DMS114 treated with DMSO at 0.1 percent for 48 hours (cell line): ENCODE data around the gene PRKAR1B.

ENCODE experiments used
- DNase-seq: peaks from one replicate; lab custom pipeline; 2025; ENCODE audit not compliant: unreplicated experiment; lab: John Stamatoyannopoulos, UW

The PRKAR1B gene

DNA sequence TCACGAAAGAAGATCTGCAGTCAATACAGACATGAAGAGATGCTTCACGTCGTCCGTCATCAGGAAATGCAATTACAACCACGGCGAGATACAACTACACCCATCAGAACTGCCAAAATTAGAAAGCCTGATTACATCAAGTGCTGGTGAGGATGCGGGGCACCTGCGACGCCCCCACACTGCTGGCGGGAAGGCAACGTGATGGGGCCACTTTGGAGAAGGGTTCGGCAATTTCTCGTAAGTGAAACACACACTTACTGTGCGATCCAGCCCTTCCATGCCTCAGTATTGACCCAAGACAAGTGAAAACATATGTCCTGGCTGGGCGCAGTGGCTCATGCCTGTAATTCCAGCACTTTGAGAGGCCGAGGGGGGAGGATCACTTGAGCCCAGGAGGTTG lies 181.6 kb downstream of the PRKAR1B start:
- DNase-seq: no peak

DNA sequence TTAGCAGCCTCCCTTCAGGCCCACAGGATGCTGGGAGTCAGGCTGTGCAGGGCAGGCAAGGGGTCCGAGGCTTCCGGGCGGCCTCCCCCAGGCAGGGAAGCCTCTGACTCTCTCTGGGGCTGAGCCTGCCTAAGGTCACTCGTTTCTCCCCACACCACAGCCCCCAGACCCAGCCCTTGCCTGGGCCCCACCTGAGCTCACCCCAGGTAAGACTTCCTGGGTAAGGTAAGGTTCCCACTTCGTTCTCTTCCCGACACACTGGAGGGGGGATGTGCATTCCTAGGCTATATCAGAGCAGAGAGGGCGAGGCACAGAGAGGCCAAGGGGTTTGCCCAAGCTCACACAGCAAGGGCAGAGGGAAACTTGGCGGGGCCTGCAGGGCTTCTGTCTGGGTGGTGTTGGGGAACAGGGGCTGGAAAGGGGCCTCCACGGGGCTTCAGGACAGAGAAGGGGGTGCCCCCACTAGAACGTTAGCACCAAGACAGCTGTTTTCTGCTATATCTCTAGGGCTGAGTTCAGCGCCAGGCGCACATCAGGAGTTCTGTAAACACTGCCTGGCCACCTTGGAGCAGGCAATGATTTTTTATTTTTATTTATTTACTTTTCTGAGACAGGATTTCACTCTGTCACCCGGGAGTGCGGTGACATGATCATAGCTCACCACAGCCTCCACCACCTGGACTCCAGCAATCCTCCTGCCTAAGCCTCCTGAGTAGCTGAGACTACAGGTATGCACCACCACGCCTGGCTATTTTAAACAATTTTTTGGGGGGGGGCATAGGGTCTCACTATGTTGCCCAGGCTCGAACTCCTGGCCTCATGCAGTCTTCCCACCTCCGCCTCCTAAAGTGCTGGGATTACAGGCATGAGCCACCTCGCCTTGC lies 182.5 kb downstream of the PRKAR1B start:
- no peak for DNase-seq

DNA sequence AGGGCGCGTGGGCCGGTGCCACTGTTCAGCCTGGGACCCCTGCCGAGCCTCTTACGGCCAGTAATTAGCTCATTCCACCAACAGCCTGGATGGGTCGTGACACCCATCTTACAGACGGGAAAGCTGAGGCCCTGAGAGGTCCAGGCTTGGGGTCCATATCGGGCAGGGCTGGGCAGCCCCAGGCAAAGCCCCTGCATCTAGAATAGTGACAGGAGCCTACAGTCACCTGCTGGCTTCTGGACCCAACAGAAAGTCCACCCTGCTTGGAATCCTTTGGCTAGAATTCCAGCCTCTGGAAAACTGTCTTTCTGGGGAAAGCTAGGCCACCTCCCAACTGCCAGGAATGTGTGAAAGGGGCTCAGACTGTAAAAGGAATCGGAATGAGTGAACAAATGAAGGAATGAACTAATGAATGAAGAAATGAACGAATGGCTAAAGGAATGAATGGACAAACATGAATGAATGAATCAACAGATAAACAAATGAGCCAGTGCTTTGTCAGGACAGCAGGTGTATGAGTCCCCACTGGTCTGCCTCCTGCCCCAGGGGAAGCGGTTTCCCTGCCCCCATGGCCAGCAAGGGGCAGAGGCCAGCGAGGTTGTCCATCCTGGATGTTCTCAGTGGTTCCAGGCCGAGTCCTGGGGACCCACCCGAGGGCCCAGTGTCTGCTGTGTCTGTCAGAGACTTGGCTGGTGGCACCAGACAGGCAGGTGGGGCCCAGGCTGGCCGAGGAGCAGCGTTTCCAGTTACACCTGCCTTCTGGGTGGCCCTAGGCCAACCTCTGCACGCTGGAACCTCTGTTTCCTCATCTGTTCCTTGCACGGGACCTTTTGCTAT lies 183.4 kb downstream of the PRKAR1B start:
- no peak for DNase-seq

DNA sequence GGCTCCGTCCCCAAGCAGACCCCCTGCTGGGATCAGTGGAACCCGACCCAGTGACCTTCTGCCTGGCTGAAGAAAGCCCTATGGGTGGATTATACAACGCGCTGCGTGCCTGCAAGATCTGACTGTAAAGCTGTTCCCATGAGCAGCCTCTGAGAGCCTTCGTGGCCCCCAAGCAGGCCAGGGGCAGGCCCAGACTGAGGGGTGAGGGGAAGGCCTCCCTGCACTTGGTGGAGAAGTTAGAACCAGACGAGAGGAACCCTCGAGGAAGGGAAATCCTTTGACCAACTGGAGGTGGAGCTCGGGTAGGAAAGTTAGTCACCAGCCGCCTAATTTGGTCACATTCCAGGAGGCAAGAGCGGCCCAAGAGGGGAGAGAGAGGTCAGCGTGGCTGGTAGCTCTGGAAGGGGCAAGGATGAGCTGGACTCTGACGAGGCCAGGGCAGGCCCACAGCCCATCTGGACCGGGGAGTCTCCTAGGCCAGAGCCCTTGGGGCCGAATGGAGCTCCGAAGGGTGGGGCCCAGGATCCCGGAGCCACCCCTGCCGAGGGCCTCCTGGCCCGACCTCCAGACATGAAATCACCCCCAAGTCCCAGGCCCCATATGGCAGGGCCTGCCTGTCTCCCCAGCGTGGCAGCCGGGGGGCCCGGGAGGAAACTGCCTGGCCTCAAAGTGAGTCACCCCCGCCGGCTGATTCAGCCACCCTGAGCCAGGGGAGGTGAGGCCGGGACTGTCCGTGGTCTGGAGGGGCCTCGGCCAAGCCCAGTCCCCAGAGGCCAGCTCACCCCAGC lies 184.2 kb downstream of the PRKAR1B start:
- DNase-seq: no peak

GRCh38 chr7:542131-542712 lies 184.9 kb downstream of the PRKAR1B start:
- DNase-seq: no peak

DNA sequence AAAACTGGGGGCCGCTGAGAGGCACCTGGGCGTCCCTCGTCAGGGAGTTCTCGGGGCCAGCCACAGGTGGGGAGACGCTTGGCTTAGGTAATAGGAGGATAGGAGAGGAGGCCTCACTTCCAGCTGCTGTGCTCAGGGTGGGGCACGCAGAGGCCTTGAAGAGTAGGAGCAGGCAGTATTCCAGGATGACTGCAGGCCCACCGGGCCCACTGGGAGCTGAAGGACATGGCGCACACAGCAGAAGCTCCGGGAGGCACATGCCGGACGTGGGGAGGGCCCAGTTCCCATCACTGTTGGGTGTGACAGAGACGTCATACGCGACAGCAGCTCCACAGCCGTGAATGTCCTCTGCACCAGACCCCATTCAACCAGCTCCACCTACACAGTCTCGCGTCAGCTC lies 185.4 kb downstream of the PRKAR1B start:
- DNase-seq: no peak

- no peak for DNase-seq
These were observed 186.1 kb downstream of the PRKAR1B start for GRCh38 chr7:540997-541396.

- DNase-seq: no peak
These were observed 186.5 kb downstream of the PRKAR1B start for GRCh38 chr7:540579-540978.

DNA sequence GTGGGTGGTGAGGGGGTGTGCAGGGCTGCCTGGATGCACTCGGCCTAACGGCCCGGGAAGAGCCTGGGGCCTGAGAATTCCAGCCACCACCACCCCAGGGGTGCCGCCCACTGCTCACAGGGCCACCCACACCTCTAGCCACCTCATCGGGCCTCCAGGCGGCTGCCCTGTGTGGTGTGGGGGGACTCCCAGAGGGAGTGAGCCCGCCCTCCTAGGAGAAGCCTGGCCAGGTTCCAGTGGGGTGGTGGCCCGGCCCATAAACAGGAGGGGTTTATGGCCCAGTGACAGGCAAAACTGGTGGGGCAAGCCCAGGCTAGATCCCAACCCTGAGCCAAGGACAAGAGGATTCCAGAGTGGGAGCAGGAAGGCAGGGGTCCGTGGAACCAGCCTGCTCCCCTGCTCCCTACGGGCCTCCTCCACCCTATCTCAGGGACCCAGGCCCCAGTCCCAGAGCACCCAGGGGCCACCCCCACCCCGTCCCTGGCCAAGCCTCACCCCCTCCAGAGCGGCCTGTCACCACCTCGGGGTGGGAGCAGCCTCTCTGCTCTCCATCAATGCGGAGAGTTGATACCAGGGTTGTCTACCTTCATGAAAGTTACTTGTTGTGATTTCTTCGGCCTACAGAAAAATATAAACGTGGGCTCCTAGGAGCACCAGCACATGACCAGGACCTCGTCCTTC lies 187.2 kb downstream of the PRKAR1B start:
- no peak for DNase-seq

GRCh38 chr7:538764-539685 lies 188.1 kb downstream of the PRKAR1B start:
- DNase-seq: no peak

DNA sequence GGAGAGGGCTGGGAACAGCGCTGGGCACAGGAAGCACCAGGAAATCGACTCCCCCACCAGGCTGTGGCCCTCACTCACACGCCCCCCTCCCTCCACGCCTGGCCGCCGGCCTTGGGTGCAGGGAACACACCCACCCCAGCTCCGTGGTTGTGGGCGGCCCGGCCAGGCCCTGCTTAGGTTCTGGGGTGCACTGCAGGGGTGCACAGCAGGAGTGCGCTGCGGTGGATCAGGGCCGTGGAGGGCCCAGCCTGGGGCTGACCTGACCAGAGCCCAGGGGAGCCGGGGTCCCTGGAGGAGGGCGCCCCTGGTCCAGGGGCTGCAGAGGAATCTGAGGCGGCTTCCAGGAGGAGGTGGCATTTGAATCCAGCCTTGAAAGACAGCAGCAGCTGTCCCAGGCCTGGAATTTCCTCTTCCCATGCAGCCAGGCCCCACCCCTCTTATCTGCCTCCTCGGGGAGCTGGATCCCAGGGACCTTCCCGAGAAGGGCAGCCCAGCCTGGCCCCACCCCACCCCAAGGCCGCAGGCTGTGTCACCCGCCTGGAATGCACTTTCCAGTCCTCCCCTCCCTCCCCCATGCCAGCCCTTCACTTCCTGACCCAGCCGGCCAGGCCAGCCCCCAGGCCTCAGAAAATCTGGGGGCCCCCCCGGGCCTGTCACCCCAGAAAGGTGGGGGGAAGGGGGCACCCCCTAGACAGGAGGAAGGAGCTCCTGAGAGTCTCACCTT lies 189.0 kb downstream of the PRKAR1B start:
- no peak for DNase-seq

GRCh38 chr7:536231-536630 lies 190.8 kb downstream of the PRKAR1B start:
- no peak for DNase-seq

GRCh38 chr7:534959-535358 lies 192.1 kb downstream of the PRKAR1B start:
- DNase-seq: no peak

DNA sequence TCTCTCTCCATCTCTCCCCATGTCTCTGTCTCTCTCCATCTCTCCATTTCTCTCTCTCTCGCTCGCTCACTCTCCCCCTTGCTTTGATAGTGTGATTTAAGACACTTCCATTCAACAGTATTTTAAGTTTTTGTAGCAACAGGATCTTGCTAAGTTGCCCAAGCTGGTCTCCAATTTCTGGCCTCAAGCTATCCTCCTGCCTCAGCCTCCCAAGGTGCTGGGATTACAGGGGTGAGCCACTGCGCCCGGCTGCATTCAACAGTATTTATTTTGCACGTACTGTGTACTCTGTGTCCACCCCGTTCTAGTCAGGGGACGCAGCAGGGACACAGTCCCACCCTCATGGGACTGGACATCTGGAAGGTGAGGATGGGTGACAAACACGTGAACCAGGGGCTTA lies 193.0 kb downstream of the PRKAR1B start:
- no peak for DNase-seq

GRCh38 chr7:533266-533665 lies 193.8 kb downstream of the PRKAR1B start:
- DNase-seq: no peak

DNA sequence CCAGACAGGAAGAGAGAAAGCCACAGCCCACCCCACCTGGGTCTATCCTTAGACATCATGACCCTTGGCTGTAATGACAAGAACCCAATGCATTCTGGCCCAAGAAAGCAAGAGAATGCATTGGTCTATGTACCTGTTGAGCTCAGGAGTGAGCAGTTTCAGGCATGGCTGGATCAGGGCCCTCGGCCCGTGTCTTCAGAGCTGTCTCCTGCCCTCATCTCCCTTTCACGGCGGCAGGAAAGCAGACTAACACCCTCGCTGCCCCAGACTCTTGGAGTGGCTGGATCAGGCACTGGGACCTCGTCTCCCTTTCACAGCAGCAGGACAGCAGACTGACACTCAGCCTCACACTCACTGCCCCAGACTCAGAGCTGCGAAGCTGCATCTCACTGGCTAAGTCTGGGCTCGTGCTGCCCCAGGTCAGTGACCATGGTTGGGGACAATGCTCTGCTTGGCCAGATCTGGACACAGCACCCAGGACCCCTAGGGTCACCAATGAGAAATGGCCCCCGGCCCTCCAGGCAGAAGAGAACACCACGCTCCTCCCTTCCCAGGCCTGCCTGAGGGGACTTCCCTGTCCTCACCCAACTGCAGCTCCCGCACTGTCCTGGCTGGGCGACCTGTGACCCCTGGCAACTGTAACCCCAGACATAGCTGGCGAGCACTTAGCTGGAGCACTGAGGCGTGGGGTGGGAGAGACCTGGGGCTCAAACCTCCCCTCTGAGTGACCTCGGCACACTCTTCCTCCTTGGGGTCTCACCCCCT lies 194.5 kb downstream of the PRKAR1B start:
- no peak for DNase-seq

DNA sequence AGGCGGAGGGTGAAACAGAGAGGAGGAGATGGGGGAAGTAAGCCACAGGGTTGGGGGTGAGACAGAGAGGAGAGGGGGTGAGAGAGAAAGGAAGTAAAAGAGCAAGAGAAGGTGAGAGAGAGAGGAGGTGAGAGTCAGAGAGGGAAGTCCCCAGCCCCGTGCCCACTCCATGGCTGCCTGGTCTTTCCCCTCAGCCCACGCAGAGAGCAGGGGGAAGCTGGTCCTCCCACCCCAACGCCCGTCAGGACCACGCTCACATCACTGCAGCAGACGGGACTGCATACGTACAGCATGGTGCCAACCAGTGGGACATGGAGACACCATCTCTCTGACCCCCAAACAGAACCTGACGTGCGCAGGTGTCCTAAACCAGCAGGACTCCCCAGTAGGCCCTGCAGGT lies 195.3 kb downstream of the PRKAR1B start:
- no peak for DNase-seq

DNA sequence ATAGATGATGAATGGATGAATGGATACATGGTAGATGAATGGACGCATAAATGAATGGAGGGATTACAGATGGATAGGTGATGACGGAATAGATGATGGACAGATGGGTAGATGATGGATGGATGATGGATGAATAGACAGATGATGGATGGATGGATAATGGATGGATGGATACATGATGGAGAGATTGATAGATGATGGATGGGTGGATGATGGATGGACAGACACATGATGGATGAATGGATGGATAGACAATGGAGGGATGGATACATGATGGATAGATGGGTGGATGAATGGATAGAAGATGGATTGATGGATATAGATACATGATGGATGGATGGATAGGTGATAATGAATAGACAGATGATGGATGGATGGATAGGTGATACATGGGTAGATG lies 198.6 kb downstream of the PRKAR1B start:
- DNase-seq: no peak
